CD14-positive monocyte (primary cell): ENCODE measurements around the gene UBXN11. TPM values are rescaled to one million over a fixed set of nuclear protein-coding genes. Genes with fewer than 3 reads are reported as not detected.

Source experiments
- DNase-seq, 3 donors: peaks; one replicate each; pipeline ENCODE4 v3.0.0-alpha.2; 2011 to 2022
- H2AFZ ChIP-seq: 2 replicates; pipeline ENCODE4 v1.6.0; 2012; ENCODE audit warnings: mild to moderate bottlenecking, low read depth, low read length, inconsistent platforms; ENCODE audit not compliant: insufficient read depth, poor library complexity, severe bottlenecking
- H3K27ac ChIP-seq, 2 donors: 1 replicate in 1 of 2; 2 replicates in 1 of 2; pipeline ENCODE4 v1.5.1; 2012 to 2013; ENCODE audit warnings: low read length in 2 of 2, control low read depth in 1 of 2, inconsistent platforms in 1 of 2, low read depth in 1 of 2, mild to moderate bottlenecking in 1 of 2
- H3K27me3 ChIP-seq, 2 donors: one replicate each; pipeline versions ENCODE4 v1.6.0 to v1.6.1; 2011 to 2013; ENCODE audit warnings: low read length in 2 of 2; ENCODE audit not compliant: control insufficient read depth in 2 of 2, insufficient read depth in 2 of 2
- H3K36me3 ChIP-seq, 2 donors: replicated peaks in 1 of 2; 1 replicate in 1 of 2; 2 replicates in 1 of 2; pipeline versions ENCODE4 v1.5.1 to v1.6.1; 2012 to 2013; ENCODE audit warnings: low read length in 2 of 2, control low read depth in 1 of 2, inconsistent platforms in 1 of 2, mild to moderate bottlenecking in 1 of 2; ENCODE audit not compliant: insufficient read depth in 2 of 2, control insufficient read depth in 1 of 2
- H3K4me1 ChIP-seq, 2 donors: 1 replicate in 1 of 2; 2 replicates in 1 of 2; pipeline versions ENCODE4 v1.5.1 to v1.6.1; 2012 to 2013; ENCODE audit warnings: low read length in 2 of 2, control low read depth in 1 of 2, inconsistent platforms in 1 of 2, mild to moderate bottlenecking in 1 of 2, moderate library complexity in 1 of 2; ENCODE audit not compliant: insufficient read depth in 2 of 2, control insufficient read depth in 1 of 2
- H3K4me2 ChIP-seq: replicated peaks from 2 replicates; pipeline ENCODE3; 2012; ENCODE audit warnings: low read length, moderate library complexity, mild to moderate bottlenecking; ENCODE audit not compliant: poor library complexity, severe bottlenecking; ENCODE audit errors: extremely low read depth
- H3K4me3 ChIP-seq, 3 experiments: fragments of 200-600 bp in 1 of 3; sonication (generic) in 1 of 3; replicated peaks in 1 of 3; 1 replicate in 2 of 3; 2 replicates in 1 of 3; pipeline ENCODE4 v1.5.1; 2011 to 2013; ENCODE audit warnings: low read length in 3 of 3, mild to moderate bottlenecking in 3 of 3, control low read depth in 2 of 3, low read depth in 2 of 3, inconsistent platforms in 1 of 3, moderate library complexity in 1 of 3
- H3K79me2 ChIP-seq: 2 replicates; pipeline ENCODE4 v1.6.0; 2012; ENCODE audit warnings: mild to moderate bottlenecking, control low read depth, inconsistent platforms, low read length, moderate library complexity; ENCODE audit not compliant: insufficient read depth
- H3K9ac ChIP-seq: 2 replicates; pipeline ENCODE4 v1.6.0; 2017; ENCODE audit warnings: low read length, mild to moderate bottlenecking; ENCODE audit not compliant: insufficient read depth, poor library complexity, severe bottlenecking
- H3K9me3 ChIP-seq, 2 donors: replicated peaks in 1 of 2; 1 replicate in 1 of 2; 2 replicates in 1 of 2; pipeline versions ENCODE4 v1.5.1 to v1.6.1; 2012 to 2013; ENCODE audit warnings: low read length in 2 of 2, control low read depth in 1 of 2; ENCODE audit not compliant: control insufficient read depth in 1 of 2, insufficient read depth in 1 of 2
- H4K20me1 ChIP-seq: 2 replicates; pipeline ENCODE4 v1.6.0; 2012; ENCODE audit warnings: mild to moderate bottlenecking, low read length, control low read depth, moderate library complexity; ENCODE audit not compliant: insufficient read depth
- H3K27ac Mint-ChIP-seq, 7 donors: one replicate each; pipeline ENCODE4 v1.8.0; 2020; ENCODE audit warnings: mild to moderate bottlenecking in 7 of 7, mixed read lengths in 7 of 7, moderate library complexity in 6 of 7, inconsistent platforms in 2 of 7
- H3K27me3 Mint-ChIP-seq, 3 donors: one replicate each; pipeline ENCODE4 v1.8.0; 2021 to 2022; ENCODE audit warnings: low read depth in 3 of 3, mild to moderate bottlenecking in 3 of 3, mixed read lengths in 3 of 3, moderate library complexity in 3 of 3, inconsistent platforms in 1 of 3
- H3K36me3 Mint-ChIP-seq, 2 donors: one replicate each; pipeline ENCODE4 v1.8.0; 2020; ENCODE audit warnings: mixed read lengths in 2 of 2, inconsistent platforms in 1 of 2, mild to moderate bottlenecking in 1 of 2
- H3K4me1 Mint-ChIP-seq: one replicate; pipeline ENCODE4 v1.8.0; 2020; ENCODE audit warnings: mild to moderate bottlenecking, mixed read lengths
- H3K4me3 Mint-ChIP-seq, 2 donors: one replicate each; pipeline ENCODE4 v1.8.0; 2020; ENCODE audit warnings: mild to moderate bottlenecking in 2 of 2, mixed read lengths in 2 of 2, moderate library complexity in 1 of 2
- H3K9me3 Mint-ChIP-seq, 7 donors: one replicate each; pipeline ENCODE4 v1.8.0; 2020 to 2022; ENCODE audit warnings: mixed read lengths in 7 of 7, mild to moderate bottlenecking in 6 of 7, moderate library complexity in 6 of 7, inconsistent platforms in 2 of 7
- CTCF ChIP-seq: fragments of 200-600 bp; IDR thresholded peaks from one replicate; pipeline ENCODE4 v1.8.0; 2022; ENCODE audit warnings: antibody characterized with exemption, mild to moderate bottlenecking
- WGBS: methylation state at CpG from one replicate; pipeline ENCODE4 v1.1.5; 2013; ENCODE audit warnings: missing lambda C conversion rate; ENCODE audit not compliant: insufficient coverage; 5-methylcytosine and 5-hydroxymethylcytosine counted together
- intact Hi-C, 2 donors: fragments of 100-400 bp; cut with micrococcal nuclease; formaldehyde crosslinking; loops; one replicate each; pipeline versions ENCODE4 v1.15.0 to v1.15.1; 2023
- polyA plus RNA-seq, 3 donors: library from polyadenylated mRNA; depleted of rRNA in 1 of 3; unstranded in 2 of 3; stranded (reverse) in 1 of 3; fragments of 300-500 nt in 2 of 3; fragments of >200 nt in 1 of 3; fragmentation: Illumina TruSeq in 2 of 3; gene quantifications; 1 replicate in 2 of 3; 2 replicates in 1 of 3; pipeline ENCODE4 v1.2.3, GENCODE V29; 2012 to 2021

The UBXN11 gene
- polyA plus RNA-seq, 3 donors, result 48.0 to 885 (median 52.1) TPM

- Histone ChIP-seq H3K27me3 (no peaks in the 10 kb centered on the region), H4K20me1 (no peaks in the 10 kb centered on the region), H3K4me3 (peak overlapping the region in 1 of 3 experiments; percentile 83), H3K4me1 (peaks cover 80 to 96% of the 10 kb centered on the region in 2 donors), H3K4me2 (peak overlapping the region; percentile 82), H3K36me3 (peaks cover 0 to 13% of the 10 kb centered on the region in 2 donors), H3K9ac (peak overlapping the region; percentile 67), H2AFZ (no peak overlapping the region), H3K79me2 (peaks cover 49% of the 10 kb centered on the region), H3K9me3 (no peaks in the 10 kb centered on the region), H3K27ac (peak overlapping the region; percentile 91 to 97)
- intact Hi-C loops, result loop anchor here in 1 of 2 donors (1.0 to 2.0 kb wide), 4 partner anchors 9 to 29 kb away; no protein-coding TSS in a partner anchor
- Mint-ChIP-seq H3K9me3 (no peaks in the 10 kb centered on the region), H3K36me3 (peaks cover 9 to 22% of the 10 kb centered on the region in 2 donors), H3K27ac (peak overlapping the region; percentile 95 to 100 (median 100)), H3K4me1 (peaks cover 81% of the 10 kb centered on the region), H3K27me3 (peaks cover 0 to 7% (median 0%) of the 10 kb centered on the region in 3 donors), H3K4me3 (peak overlapping the region; percentile 48 to 51)
- DNase-seq, result no peak
- TF ChIP-seq CTCF, result no peak
- no CpG with 5 or more reads among the region's 6 CpGs for whole genome bisulfite sequencing
Observed at GRCh38 chr1:26307363-26307781, 936 bp upstream of the UBXN11 start.

GRCh38 chr1:26305667-26306289 lies 658 bp downstream of the UBXN11 start:
- H3K27me3 Mint-ChIP-seq, result peaks cover 0 to 4% (median 0%) of the 10 kb centered on the region in 3 donors
- peaks cover 71 to 91% of the 10 kb centered on the region in 2 donors for H3K4me1 ChIP-seq
- peak in 2 of 3 donors; percentile 73 to 76 for DNase-seq
- peaks cover 65% of the 10 kb centered on the region for H3K79me2 ChIP-seq
- H3K27me3 ChIP-seq, result no peaks in the 10 kb centered on the region
- no peaks in the 10 kb centered on the region for H4K20me1 ChIP-seq
- WGBS, result 3% methylated on average over 8 of the region's 8 CpGs
- peak overlapping the region; percentile 82 for H3K4me2 ChIP-seq
- peaks cover 19 to 34% of the 10 kb centered on the region in 2 donors for H3K36me3 Mint-ChIP-seq
- H3K36me3 ChIP-seq, result peaks cover 12 to 28% of the 10 kb centered on the region in 2 donors
- H2AFZ ChIP-seq, result peak overlapping the region; percentile 55
- intact Hi-C loops, result loop anchor here in 1 of 2 donors (2.0 kb wide), 2 partner anchors 15 to 27 kb away; no protein-coding TSS in a partner anchor
- peak overlapping the region; percentile 91 to 97 for H3K27ac ChIP-seq
- TF ChIP-seq CTCF, result no peak
- no peaks in the 10 kb centered on the region for H3K9me3 ChIP-seq
- peak overlapping the region; percentile 95 to 100 (median 100) for H3K27ac Mint-ChIP-seq
- H3K4me3 ChIP-seq, result peak overlapping the region; percentile 58 to 83 (median 71)
- H3K4me3 Mint-ChIP-seq, result peak overlapping the region; percentile 95 to 98
- peaks cover 77% of the 10 kb centered on the region for H3K4me1 Mint-ChIP-seq
- peaks cover 0 to 2% (median 0%) of the 10 kb centered on the region in 7 donors for H3K9me3 Mint-ChIP-seq
- H3K9ac ChIP-seq, result peak overlapping the region; percentile 73
